Neural progenitor cell (in vitro differentiated cells): Measurements from ENCODE around the gene NDUFB4. TPM values are rescaled to one million over a fixed set of nuclear protein-coding genes. Genes with fewer than 3 reads are reported as not detected.

Source experiments
- DNase-seq: peaks from one replicate; pipeline ENCODE4 v3.0.0-alpha.2; 2016; ENCODE audit warnings: low spot score
- H2AFZ ChIP-seq: fragments of 200-600 bp; sonication (generic); replicated peaks from 2 replicates; pipeline ENCODE4 v1.6.1; 2016; ENCODE audit warnings: antibody characterized with exemption
- H3F3A ChIP-seq: fragments of 200-600 bp; sonication (generic); 2 replicates; pipeline ENCODE4 v1.6.1; 2016; ENCODE audit warnings: antibody characterized with exemption, low read depth
- H3K27ac ChIP-seq: fragments of 200-600 bp; sonication (generic); 2 replicates; pipeline ENCODE4 v1.5.1; 2016; ENCODE audit warnings: mild to moderate bottlenecking
- H3K27me3 ChIP-seq: fragments of 200-600 bp; sonication (generic); 2 replicates; pipeline ENCODE4 v1.6.1; 2016; ENCODE audit warnings: mild to moderate bottlenecking, moderate library complexity
- H3K36me3 ChIP-seq: fragments of 200-600 bp; sonication (generic); 2 replicates; pipeline ENCODE4 v1.5.1; 2016
- H3K4me1 ChIP-seq: fragments of 200-600 bp; sonication (generic); 2 replicates; pipeline ENCODE4 v1.6.1; 2016; ENCODE audit warnings: mixed run types
- H3K4me2 ChIP-seq: fragments of 200-600 bp; sonication (generic); 2 replicates; pipeline ENCODE4 v1.6.1; 2016
- H3K4me3 ChIP-seq: fragments of 200-600 bp; sonication (generic); 2 replicates; pipeline ENCODE4 v1.5.1; 2016
- H3K79me2 ChIP-seq: fragments of 200-600 bp; sonication (generic); 2 replicates; pipeline ENCODE4 v1.6.1; 2016; ENCODE audit warnings: low read depth
- H3K9ac ChIP-seq: fragments of 200-600 bp; sonication (generic); 2 replicates; pipeline ENCODE4 v1.6.1; 2016
- H3K9me3 ChIP-seq: fragments of 200-600 bp; sonication (generic); 2 replicates; pipeline ENCODE4 v1.5.1; 2016; ENCODE audit warnings: low read depth
- H4K20me1 ChIP-seq: fragments of 200-600 bp; sonication (generic); 2 replicates; pipeline ENCODE4 v1.6.1; 2016; ENCODE audit warnings: low read depth
- H3K27ac Mint-ChIP-seq: 3 replicates; pipeline ENCODE4 v1.8.0; 2021; ENCODE audit warnings: mixed read lengths
- H3K27me3 Mint-ChIP-seq: 2 replicates; pipeline ENCODE4 v1.8.0; 2022; ENCODE audit warnings: low read depth, mild to moderate bottlenecking, inconsistent platforms, moderate library complexity, mixed read lengths; ENCODE audit not compliant: insufficient read depth
- H3K36me3 Mint-ChIP-seq: 3 replicates; pipeline ENCODE4 v1.8.0; 2021; ENCODE audit warnings: mixed read lengths
- H3K4me1 Mint-ChIP-seq: 3 replicates; pipeline ENCODE4 v1.8.0; 2021; ENCODE audit warnings: mixed read lengths
- H3K4me3 Mint-ChIP-seq: 3 replicates; pipeline ENCODE4 v1.8.0; 2021; ENCODE audit warnings: mild to moderate bottlenecking, moderate library complexity, mixed read lengths
- H3K9me3 Mint-ChIP-seq: 3 replicates; pipeline ENCODE4 v1.8.0; 2020; ENCODE audit warnings: mixed read lengths
- CTCF ChIP-seq: fragments of 200-600 bp; sonication (generic); IDR thresholded peaks from 2 replicates; pipeline ENCODE4 v1.5.1; 2017; ENCODE audit warnings: antibody characterized with exemption, mild to moderate bottlenecking
- EZH2 ChIP-seq: fragments of 200-600 bp; sonication (generic); IDR thresholded peaks from 2 replicates; pipeline ENCODE4 v1.6.1; 2017; ENCODE audit warnings: antibody characterized with exemption, mild to moderate bottlenecking, moderate library complexity
- EZH2phosphoT487 ChIP-seq: fragments of 200-600 bp; sonication (generic); IDR thresholded peaks from 2 replicates; pipeline ENCODE4 v1.6.1; 2017; ENCODE audit warnings: antibody characterized with exemption
- total RNA-seq: library from RNA; depleted of rRNA; stranded (reverse); fragments of >200 nt; gene quantifications from 2 replicates; pipeline ENCODE4 v1.2.3, GENCODE V29; 2015; ENCODE audit warnings: low replicate concordance

NDUFB4 gene
- total RNA-seq, 1 donor from 2014 or later: 132 TPM

GRCh38 chr3:120640231-120640630, 44.1 kb downstream of the NDUFB4 start:
- no peak for TF ChIP-seq EZH2phosphoT487
- no peak for TF ChIP-seq CTCF
- no peak for TF ChIP-seq EZH2
- Histone ChIP-seq H4K20me1 (no peaks in the 10 kb centered on the region), H3K9ac (no peak overlapping the region), H3K27me3 (no peaks in the 10 kb centered on the region), H3K4me1 (peaks cover under 1% of the 10 kb centered on the region), H3K27ac (no peak overlapping the region), H3F3A (no peaks in the 10 kb centered on the region), H3K79me2 (no peaks in the 10 kb centered on the region), H3K4me2 (no peak overlapping the region), H3K9me3 (no peaks in the 10 kb centered on the region), H3K4me3 (no peak overlapping the region), H3K36me3 (no peaks in the 10 kb centered on the region), H2AFZ (no peak overlapping the region)
- Mint-ChIP-seq H3K36me3 (no peaks in the 10 kb centered on the region), H3K27me3 (peaks cover 2% of the 10 kb centered on the region), H3K27ac (no peak overlapping the region), H3K4me3 (no peak overlapping the region), H3K4me1 (peaks cover 19% of the 10 kb centered on the region), H3K9me3 (no peaks in the 10 kb centered on the region)
- no peak for DNase-seq

GRCh38 chr3:120641696-120642246, 45.6 kb downstream of the NDUFB4 start:
- Histone ChIP-seq H3F3A (no peaks in the 10 kb centered on the region), H3K4me1 (peaks cover 3% of the 10 kb centered on the region), H3K9me3 (no peaks in the 10 kb centered on the region), H2AFZ (no peak overlapping the region), H3K79me2 (no peaks in the 10 kb centered on the region), H3K4me3 (no peak overlapping the region), H3K9ac (no peak overlapping the region), H4K20me1 (no peaks in the 10 kb centered on the region), H3K4me2 (no peak overlapping the region), H3K27ac (no peak overlapping the region), H3K36me3 (no peaks in the 10 kb centered on the region), H3K27me3 (no peaks in the 10 kb centered on the region)
- Mint-ChIP-seq H3K4me3 (no peak overlapping the region), H3K27ac (peak overlapping the region; percentile 59), H3K9me3 (no peaks in the 10 kb centered on the region), H3K36me3 (no peaks in the 10 kb centered on the region), H3K4me1 (peaks cover 25% of the 10 kb centered on the region), H3K27me3 (peaks cover 2% of the 10 kb centered on the region)
- TF ChIP-seq EZH2phosphoT487: no peak
- no peak for TF ChIP-seq CTCF
- TF ChIP-seq EZH2: no peak
- no peak for DNase-seq

- no peak for TF ChIP-seq EZH2
- TF ChIP-seq EZH2phosphoT487: no peak
- no peak for TF ChIP-seq CTCF
- no peak overlapping the region for H3K4me3 Mint-ChIP-seq
- H3K9me3 Mint-ChIP-seq: no peaks in the 10 kb centered on the region
- Histone ChIP-seq H4K20me1 (no peaks in the 10 kb centered on the region), H3F3A (no peaks in the 10 kb centered on the region), H3K9ac (no peak overlapping the region), H3K79me2 (no peaks in the 10 kb centered on the region), H2AFZ (peak overlapping the region; percentile 4), H3K4me1 (peaks cover 3% of the 10 kb centered on the region), H3K4me3 (no peak overlapping the region), H3K27me3 (no peaks in the 10 kb centered on the region), H3K4me2 (no peak overlapping the region), H3K36me3 (no peaks in the 10 kb centered on the region), H3K9me3 (no peaks in the 10 kb centered on the region), H3K27ac (no peak overlapping the region)
- no peak overlapping the region for H3K27ac Mint-ChIP-seq
- H3K36me3 Mint-ChIP-seq: no peaks in the 10 kb centered on the region
- no peak for DNase-seq
- H3K27me3 Mint-ChIP-seq: peaks cover 2% of the 10 kb centered on the region
- H3K4me1 Mint-ChIP-seq: peaks cover 25% of the 10 kb centered on the region
Observed at GRCh38 chr3:120642368-120642948, 46.3 kb downstream of the NDUFB4 start.
